IMR-90 (cell line): Measurements from ENCODE around the gene ISM1. TPM values are rescaled to one million over a fixed set of nuclear protein-coding genes. Genes with fewer than 3 reads are reported as not detected.

Experiments
- ATAC-seq: fragments of 200-7000 bp; cut with Tn5 transposase; 2 replicates; pipeline ENCODE4 v1.9.1; 2020; ENCODE audit warnings: low read depth, mild to moderate bottlenecking, moderate library complexity
- BruUV-seq: library from RNA; stranded (reverse); fragments of 400-500 nt; replicated peaks from 2 replicates; lab custom pipeline; 2021; lab: Mats Ljungman, UMichigan
- CTCF ChIA-PET: fragments of 300-600 bp; formaldehyde crosslinking; extraction: SDS; loops from one replicate; lab custom pipeline; 2021; ENCODE audit warnings: antibody characterized with exemption; lab: Yijun Ruan, JAX
- POLR2A ChIA-PET: fragments of 300-600 bp; sonication (Branson Sonifier 250); formaldehyde crosslinking; loops from one replicate; lab custom pipeline; 2022; ENCODE audit warnings: antibody characterized with exemption; ENCODE audit not compliant: unreplicated experiment; lab: Charles Lee
- DNase-seq: peaks from one replicate; pipeline ENCODE4 v3.0.0; 2013
- H2AFZ ChIP-seq: replicated peaks from 2 replicates; pipeline ENCODE3; 2013; ENCODE audit warnings: low read length, mild to moderate bottlenecking; ENCODE audit not compliant: poor library complexity
- H2AK5ac ChIP-seq: 2 replicates; pipeline ENCODE4 v1.6.1; 2013; ENCODE audit warnings: low read depth, low read length, inconsistent platforms
- H2AK9ac ChIP-seq: replicated peaks from 2 replicates; pipeline ENCODE3; 2013; ENCODE audit warnings: mild to moderate bottlenecking, low read depth, low read length, moderate library complexity; ENCODE audit not compliant: poor library complexity
- H2BK120ac ChIP-seq: 2 replicates; pipeline ENCODE4 v1.6.1; 2013; ENCODE audit warnings: low read depth, low read length, inconsistent platforms
- H2BK15ac ChIP-seq: 3 replicates; pipeline ENCODE4 v1.6.1; 2013; ENCODE audit warnings: low read depth, low read length, inconsistent platforms
- H2BK20ac ChIP-seq: 2 replicates; pipeline ENCODE4 v1.6.1; 2013; ENCODE audit warnings: low read depth, mild to moderate bottlenecking, inconsistent platforms, low read length, moderate library complexity
- H2BK5ac ChIP-seq: 2 replicates; pipeline ENCODE4 v1.6.1; 2013; ENCODE audit warnings: mild to moderate bottlenecking, low read depth, low read length, inconsistent platforms; ENCODE audit not compliant: poor library complexity, severe bottlenecking
- H3K14ac ChIP-seq: replicated peaks from 2 replicates; pipeline ENCODE4 v1.6.1; 2013; ENCODE audit warnings: low read depth, low read length, inconsistent platforms
- H3K18ac ChIP-seq: 2 replicates; pipeline ENCODE4 v1.6.1; 2013; ENCODE audit warnings: low read depth, low read length, control low read depth
- H3K23ac ChIP-seq: 2 replicates; pipeline ENCODE4 v1.6.1; 2013; ENCODE audit warnings: low read depth, low read length, inconsistent platforms
- H3K27ac ChIP-seq: 2 replicates; pipeline ENCODE4 v1.5.1; 2013; ENCODE audit warnings: mild to moderate bottlenecking, control low read depth, low read length; ENCODE audit not compliant: insufficient read depth
- H3K27me3 ChIP-seq: 2 replicates; pipeline ENCODE4 v1.6.1; 2013; ENCODE audit warnings: low read length; ENCODE audit not compliant: control insufficient read depth, insufficient read depth
- H3K36me3 ChIP-seq: 2 replicates; pipeline ENCODE4 v1.6.1; 2013; ENCODE audit warnings: low read length, mixed read lengths; ENCODE audit not compliant: control insufficient read depth, insufficient read depth
- H3K4ac ChIP-seq: 2 replicates; pipeline ENCODE4 v1.6.1; 2013; ENCODE audit warnings: low read depth, low read length, inconsistent platforms
- H3K4me1 ChIP-seq: 2 replicates; pipeline ENCODE4 v1.6.1; 2013; ENCODE audit warnings: low read length, mixed read lengths; ENCODE audit not compliant: control insufficient read depth, insufficient read depth
- H3K4me2 ChIP-seq: 2 replicates; pipeline ENCODE4 v1.6.1; 2013; ENCODE audit warnings: low read depth, mild to moderate bottlenecking, control low read depth, low read length, moderate library complexity
- H3K4me3 ChIP-seq: 2 replicates; pipeline ENCODE4 v1.5.1; 2013; ENCODE audit warnings: low read depth, mild to moderate bottlenecking, control low read depth, low read length, moderate library complexity; ENCODE audit not compliant: insufficient read depth
- H3K56ac ChIP-seq: 2 replicates; pipeline ENCODE4 v1.6.1; 2013; ENCODE audit warnings: low read length, inconsistent platforms; ENCODE audit not compliant: insufficient read depth; ENCODE audit errors: extremely low read depth
- H3K79me1 ChIP-seq, 2 experiments: 2 replicates each; pipeline ENCODE4 v1.6.1; 2013; ENCODE audit warnings: low read length in 2 of 2, inconsistent platforms in 1 of 2, low read depth in 1 of 2
- H3K9ac ChIP-seq: 2 replicates; pipeline ENCODE4 v1.6.1; 2013; ENCODE audit warnings: low read depth, low read length, control low read depth
- H3K9me1 ChIP-seq: 2 replicates; pipeline ENCODE4 v1.6.1; 2013; ENCODE audit warnings: low read length, inconsistent platforms; ENCODE audit not compliant: insufficient read depth
- H3K9me3 ChIP-seq: 2 replicates; pipeline ENCODE4 v1.6.1; 2013; ENCODE audit warnings: low read length; ENCODE audit not compliant: control insufficient read depth, insufficient read depth
- H4K20me1 ChIP-seq: 2 replicates; pipeline ENCODE4 v1.6.1; 2013; ENCODE audit warnings: low read length, inconsistent platforms; ENCODE audit not compliant: insufficient read depth
- H4K5ac ChIP-seq: 2 replicates; pipeline ENCODE4 v1.6.1; 2013; ENCODE audit warnings: mild to moderate bottlenecking, low read depth, low read length, control low read depth
- H4K8ac ChIP-seq, 2 experiments: 2 replicates each; pipeline ENCODE4 v1.6.1; 2013; ENCODE audit warnings: low read depth in 2 of 2, low read length in 2 of 2, control low read depth in 1 of 2, inconsistent platforms in 1 of 2
- H4K91ac ChIP-seq: 2 replicates; pipeline ENCODE4 v1.6.1; 2013; ENCODE audit warnings: low read depth, low read length, inconsistent platforms; ENCODE audit not compliant: insufficient read depth
- BHLHE40 ChIP-seq: fragments of 150-350 bp; IDR thresholded peaks from 2 replicates; pipeline ENCODE4 v1.6.1; 2016; ENCODE audit warnings: mild to moderate bottlenecking, low read depth, low read length
- CEBPB ChIP-seq: IDR thresholded peaks from 2 replicates; pipeline ENCODE4 v1.6.1; 2012; ENCODE audit warnings: low read depth, low read length, improper control_type of control experiment
- CHD1 ChIP-seq: IDR thresholded peaks from 2 replicates; pipeline ENCODE4 v1.6.1; 2012; ENCODE audit warnings: low read depth, low read length, improper control_type of control experiment
- ELK1 ChIP-seq: fragments of 150-350 bp; IDR thresholded peaks from 2 replicates; pipeline ENCODE4 v1.6.1; 2016; ENCODE audit warnings: low read depth, mild to moderate bottlenecking, low read length, moderate library complexity, borderline replicate concordance
- MAFK ChIP-seq: IDR thresholded peaks from 2 replicates; pipeline ENCODE4 v1.6.1; 2012; ENCODE audit warnings: low read depth, low read length, improper control_type of control experiment
- MAZ ChIP-seq: IDR thresholded peaks from 2 replicates; pipeline ENCODE4 v1.6.1; 2012; ENCODE audit warnings: low read depth, mild to moderate bottlenecking, low read length, improper control_type of control experiment, moderate library complexity, borderline replicate concordance
- MXI1 ChIP-seq: IDR thresholded peaks from 2 replicates; pipeline ENCODE4 v1.6.1; 2012; ENCODE audit warnings: low read depth, mild to moderate bottlenecking, low read length, moderate library complexity, borderline replicate concordance
- POLR2A ChIP-seq: IDR thresholded peaks from 2 replicates; pipeline ENCODE4 v1.6.1; 2012; ENCODE audit warnings: mild to moderate bottlenecking, low read depth, low read length
- RAD21 ChIP-seq: IDR thresholded peaks from 2 replicates; pipeline ENCODE4 v1.6.1; 2012; ENCODE audit warnings: low read length, improper control_type of control experiment
- RCOR1 ChIP-seq: IDR thresholded peaks from 2 replicates; pipeline ENCODE4 v1.6.1; 2012; ENCODE audit warnings: mild to moderate bottlenecking, low read length, improper control_type of control experiment; ENCODE audit not compliant: insufficient replicate concordance
- RFX5 ChIP-seq: IDR thresholded peaks from 2 replicates; pipeline ENCODE4 v1.8.0; 2012; ENCODE audit warnings: low read depth, mild to moderate bottlenecking, low read length, moderate library complexity
- SMC3 ChIP-seq: fragments of 150-350 bp; IDR thresholded peaks from 2 replicates; pipeline ENCODE4 v1.6.1; 2016; ENCODE audit warnings: low read depth, mild to moderate bottlenecking, antibody characterized with exemption, low read length, moderate library complexity
- USF2 ChIP-seq: fragments of 150-350 bp; IDR thresholded peaks from 2 replicates; pipeline ENCODE4 v1.6.1; 2017; ENCODE audit warnings: mild to moderate bottlenecking, antibody characterized with exemption, low read length, low read depth
- WGBS, 2 experiments: methylation state at CpG; one replicate each; pipeline versions ENCODE4 v1.1.5 to v1.1.7; 2013; ENCODE audit warnings: missing lambda C conversion rate in 2 of 2; ENCODE audit not compliant: insufficient read length in 1 of 2; ENCODE audit errors: extremely low coverage in 2 of 2; 5-methylcytosine and 5-hydroxymethylcytosine counted together
- dilution Hi-C: fragments of 300-500 bp; cut with HindIII; formaldehyde crosslinking; loops from one replicate; pipeline ENCODE4 v1.14.3; 2018; ENCODE audit warnings: low sequenced_read_pairs; ENCODE audit not compliant: unreplicated experiment
- in situ Hi-C: fragments of 300-500 bp; cut with MboI; formaldehyde crosslinking; loops from 3 replicates; pipeline ENCODE4 v1.14.3; 2019; ENCODE audit warnings: low sequenced_read_pairs, inconsistent platforms, mixed read lengths
- intact Hi-C: fragments of 100-400 bp; cut with micrococcal nuclease; formaldehyde crosslinking; loops from 2 replicates; pipeline ENCODE4 v1.10.0; 2022
- polyA plus RNA-seq, 3 experiments: library from polyadenylated mRNA; depleted of rRNA; stranded (reverse); fragments of >200 nt; gene quantifications; 2 replicates each; pipeline ENCODE4 v1.2.3, GENCODE V29; 2012; ENCODE audit warnings: low replicate concordance in 1 of 3
- total RNA-seq: library from RNA; depleted of rRNA; stranded (reverse); fragments of >200 nt; gene quantifications from 2 replicates; pipeline ENCODE4 v1.2.3, GENCODE V29; 2012

Gene ISM1
- total and polyA plus RNA-seq, 2 of the 4 experiments (the other 2 are of a cell fraction): not detected

GRCh38 chr20:13286052-13286451 lies 65.0 kb downstream of the ISM1 start:
- no peak for ATAC-seq
- 90% methylated on average over 2 of the region's 5 CpGs; no CpG with 5 or more reads in 1 of the 2 experiments for WGBS, 2 experiments
- H3K9ac ChIP-seq: no peak overlapping the region

More at GRCh38 chr20:13286052-13286451, 65.0 kb downstream of the ISM1 start:
- Histone ChIP-seq H3K4me2 (no peak overlapping the region), H3K4me1 (no peaks in the 10 kb centered on the region), H4K20me1 (no peaks in the 10 kb centered on the region), H3K4ac (no peak overlapping the region), H2AFZ (no peak overlapping the region), H3K36me3 (no peaks in the 10 kb centered on the region), H2BK15ac (no peak overlapping the region), H3K9me1 (no peaks in the 10 kb centered on the region), H3K23ac (no peak overlapping the region), H2BK120ac (no peak overlapping the region), H3K4me3 (no peak overlapping the region), H3K14ac (no peak overlapping the region), H3K27ac (no peak overlapping the region), H3K9me3 (no peaks in the 10 kb centered on the region), H4K91ac (no peak overlapping the region), H2AK5ac (no peak overlapping the region), H3K79me1 (no peaks in the 10 kb centered on the region), H2BK20ac (no peak overlapping the region), H4K5ac (no peak overlapping the region), H3K56ac (no peak overlapping the region), H2BK5ac (no peak overlapping the region), H2AK9ac (no peak overlapping the region), H3K27me3 (no peaks in the 10 kb centered on the region), H4K8ac (no peak overlapping the region), H3K18ac (no peak overlapping the region)
- DNase-seq: no peak
- intact Hi-C loops (no loop called here), in situ Hi-C loops (no loop called here), dilution Hi-C loops (no loop called here)
- ChIA-PET CTCF (no interaction called here), POLR2A (no interaction called here)
- no TSS peak for BruUV-seq
- TF ChIP-seq SMC3 (no peak), RAD21 (no peak), USF2 (no peak), RFX5 (no peak), ELK1 (no peak), POLR2A (no peak), MAZ (no peak), RCOR1 (no peak), MAFK (no peak), BHLHE40 (no peak), CHD1 (no peak), MXI1 (no peak), CEBPB (no peak)
